Activated CD8-positive, alpha-beta memory T cell treated with anti-CD3 and anti-CD28 coated beads for 24 hours (primary cell): ENCODE data around the gene AGPAT3.
A peak's percentile ranks its signal among the peaks of the same experiment; 100 is the strongest.

Experiments
- DNase-seq: peaks from one replicate; pipeline ENCODE4 v3.0.0-alpha.2; 2020

The AGPAT3 gene

DNA sequence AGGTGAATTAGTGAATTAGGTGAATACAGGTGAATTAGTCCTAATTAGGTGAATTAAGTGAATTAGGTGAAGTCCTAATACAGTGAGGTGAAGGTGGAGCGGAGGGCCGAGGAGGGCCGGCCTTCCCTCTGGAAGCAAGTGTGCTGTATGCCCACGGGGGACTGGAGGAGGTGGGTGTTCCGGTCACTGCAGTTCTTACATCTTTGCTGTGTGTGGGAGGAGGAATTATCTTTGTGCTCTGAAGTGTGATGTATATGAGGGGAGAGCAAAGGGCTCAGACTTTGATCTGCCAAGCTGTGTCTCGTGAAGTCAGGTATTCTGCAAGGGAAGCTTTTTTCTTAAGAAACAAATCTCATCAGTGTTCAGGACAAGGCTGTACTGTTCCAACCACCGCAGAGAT lies 45.4 kb downstream of the AGPAT3 start:
- DNase-seq: no peak

DNA sequence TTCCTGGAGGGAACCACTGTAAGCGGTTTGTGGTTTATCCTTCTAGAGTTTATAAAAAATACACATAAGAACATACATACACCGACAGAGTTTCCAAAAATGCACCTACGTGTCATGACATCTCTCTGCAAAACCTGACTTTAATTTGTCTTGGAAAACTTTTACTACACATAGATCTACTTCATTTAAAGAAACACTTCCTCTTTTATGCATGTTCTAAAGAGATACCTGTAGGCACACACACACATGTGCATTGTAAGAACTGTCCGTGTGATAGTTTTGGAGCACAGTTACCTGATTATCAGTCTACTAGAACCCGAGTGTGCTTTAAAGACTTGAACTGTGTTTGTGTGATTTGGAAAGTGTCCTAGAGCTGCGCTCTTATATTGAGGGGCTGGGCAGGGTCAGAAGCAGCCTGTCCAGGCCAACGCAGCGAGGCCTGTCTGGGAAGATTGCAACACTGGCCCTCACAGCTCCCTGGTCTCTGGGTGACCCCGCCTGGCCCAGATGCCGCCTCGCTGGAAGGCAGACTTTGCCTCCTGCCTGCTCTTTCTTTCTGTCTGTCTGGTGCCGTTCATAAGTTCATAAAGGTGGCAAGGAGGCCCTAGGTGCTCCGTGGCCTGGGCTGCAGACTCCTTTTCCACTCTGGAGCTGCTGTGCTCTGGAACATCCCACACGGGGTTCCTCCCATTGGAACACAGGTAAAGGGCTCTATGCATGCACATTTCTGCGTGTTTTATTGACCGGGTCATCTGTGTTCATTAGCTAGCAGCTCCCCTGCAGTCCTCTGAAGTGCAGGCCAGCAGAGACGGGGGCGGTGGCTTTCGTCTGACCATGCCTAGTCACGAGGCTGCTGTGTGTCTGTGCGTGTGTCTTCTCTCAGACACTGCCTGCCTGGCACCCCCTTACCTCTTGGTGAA lies 46.3 kb downstream of the AGPAT3 start:
- DNase-seq: no peak

DNA sequence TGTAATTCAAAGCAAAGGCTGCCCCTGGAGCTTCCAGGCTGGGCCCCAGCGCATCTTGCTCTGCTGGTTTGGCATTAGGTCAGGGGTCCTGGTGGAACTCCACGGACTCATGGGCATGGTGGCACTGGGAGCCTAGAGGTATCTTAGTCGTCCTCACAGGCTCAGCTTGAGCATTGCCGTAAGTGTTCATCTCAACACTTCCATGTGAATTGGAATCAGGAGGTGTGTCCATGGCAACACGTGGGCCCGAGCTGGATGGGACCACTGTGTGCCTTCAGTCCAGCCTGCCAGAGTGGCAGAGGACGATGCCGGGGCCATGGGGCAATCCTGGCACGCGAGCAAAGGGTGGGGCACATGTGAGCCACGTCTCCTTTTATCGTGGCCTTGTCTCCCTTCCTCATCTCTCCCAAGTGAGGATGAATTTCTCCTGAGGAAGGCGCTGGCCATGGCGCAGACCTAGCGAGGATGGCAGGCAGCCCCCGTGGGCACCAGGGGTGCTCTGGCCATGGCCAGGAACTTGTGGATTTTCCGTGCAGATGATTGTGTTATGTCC lies 47.0 kb downstream of the AGPAT3 start:
- DNase-seq: no peak

DNA sequence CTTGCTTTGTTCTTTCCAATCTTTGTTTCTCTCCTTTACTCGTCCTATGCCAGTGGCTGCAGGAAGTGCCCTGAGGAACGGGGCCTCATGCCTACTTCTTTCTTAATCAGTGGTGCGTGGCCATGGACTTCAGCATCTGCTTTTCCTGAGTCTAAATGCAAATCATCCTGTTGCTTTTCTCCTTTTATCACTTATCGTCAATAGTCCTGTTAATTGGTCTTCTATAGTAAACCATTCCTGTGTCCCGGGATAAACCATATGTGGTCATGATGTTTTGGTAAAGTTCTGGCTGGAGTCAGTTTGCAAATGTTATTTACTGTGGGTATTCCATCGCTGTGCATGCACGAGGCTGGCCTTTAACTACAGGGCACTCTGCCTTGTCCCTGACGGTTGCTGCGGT lies 47.5 kb downstream of the AGPAT3 start:
- no peak for DNase-seq

DNA sequence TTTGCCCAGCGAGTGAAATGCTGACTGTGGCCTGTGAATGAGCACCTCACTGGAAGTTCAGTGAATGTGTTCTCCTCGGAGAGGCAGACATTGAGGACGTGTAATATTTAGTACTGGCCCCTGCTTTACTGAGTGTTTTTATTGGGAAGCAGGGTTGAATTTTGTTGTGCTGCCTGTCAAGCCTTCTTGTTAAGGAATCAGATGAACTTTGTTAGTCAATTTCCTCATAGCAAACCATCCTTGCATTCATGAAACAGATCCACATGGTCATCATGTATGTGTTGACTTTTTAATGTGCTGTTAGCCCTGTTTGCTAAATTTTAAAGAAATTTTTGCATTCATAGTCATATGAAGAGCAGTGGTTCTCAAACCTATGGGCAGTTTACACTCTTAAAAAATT lies 47.9 kb downstream of the AGPAT3 start:
- DNase-seq: no peak

DNA sequence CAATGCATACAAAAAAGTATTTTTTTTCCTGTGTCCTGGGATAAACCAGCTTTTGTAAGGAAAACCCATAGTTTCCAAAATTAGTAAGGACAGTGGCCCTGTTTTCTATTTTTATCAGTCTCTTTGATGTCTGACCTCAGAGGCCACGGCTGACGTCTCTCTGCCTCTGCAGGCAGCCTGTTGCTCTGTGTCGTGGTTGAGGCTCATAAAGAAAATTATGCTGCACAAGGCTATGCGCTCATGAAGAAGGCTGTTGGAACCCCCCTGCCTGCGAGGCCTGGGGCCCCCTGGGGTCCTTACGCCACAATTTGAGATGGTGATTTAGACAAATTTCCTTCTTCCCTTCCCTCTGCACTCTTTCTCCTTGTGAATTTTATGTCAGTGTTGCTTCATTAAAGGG lies 48.9 kb downstream of the AGPAT3 start:
- no peak for DNase-seq

DNA sequence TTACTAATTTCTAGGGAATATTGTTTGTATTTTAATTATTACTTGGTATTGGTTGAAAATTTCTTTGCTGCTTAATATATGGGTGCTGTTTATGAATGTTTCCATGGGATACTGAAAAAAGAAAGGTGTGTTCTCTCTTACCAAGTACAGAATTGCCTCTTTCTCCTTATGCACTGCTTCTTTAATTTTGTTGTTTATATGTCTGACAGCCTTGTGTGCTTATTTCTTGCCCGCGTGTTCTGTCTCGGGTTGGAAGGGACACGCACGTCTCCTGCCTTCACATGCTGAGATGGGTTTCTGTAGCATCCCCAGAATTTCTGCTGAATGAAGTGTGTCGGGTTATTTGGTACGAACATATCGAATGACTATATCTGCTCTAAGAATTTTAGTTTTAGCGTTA lies 51.1 kb downstream of the AGPAT3 start:
- no peak for DNase-seq

DNA sequence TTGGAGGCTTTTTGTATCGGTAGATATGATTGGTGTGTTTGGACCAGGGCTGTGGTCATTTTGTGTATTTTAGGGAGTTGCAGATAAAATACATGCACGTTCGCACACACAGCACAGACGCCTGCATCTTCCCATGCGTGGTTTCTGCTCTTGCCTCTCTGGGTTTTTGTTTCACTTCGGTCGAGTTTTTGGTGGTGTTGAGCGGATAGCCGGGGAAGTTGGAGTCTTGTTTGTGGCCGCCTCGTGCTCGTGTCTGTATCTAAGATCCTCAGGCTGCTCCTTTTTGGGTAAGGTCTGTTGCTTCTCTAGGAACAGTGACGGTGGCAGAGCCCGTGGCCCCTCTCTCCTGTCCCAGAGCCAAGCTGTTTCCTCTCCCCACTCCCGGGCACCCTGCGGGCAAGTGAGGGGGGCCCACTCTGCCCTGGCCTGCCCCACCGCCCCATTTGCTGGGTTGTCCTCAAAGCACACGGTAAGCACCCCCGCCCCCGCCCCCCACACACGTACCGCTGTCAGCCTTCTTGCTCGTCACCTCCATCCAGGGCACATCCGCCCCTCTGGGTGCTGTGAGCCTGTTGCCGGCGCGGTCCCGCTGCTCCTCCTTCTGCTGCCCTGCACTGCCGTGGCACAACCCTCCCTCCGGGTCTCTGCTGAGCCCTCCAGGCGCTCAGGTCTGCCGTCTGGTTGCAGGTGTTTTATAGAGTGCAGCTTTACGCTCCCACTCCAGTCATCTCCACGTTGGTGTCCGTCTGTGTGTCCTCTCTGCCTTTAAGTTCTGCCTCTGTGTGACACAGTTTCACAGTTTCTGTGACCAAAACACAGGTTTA lies 51.9 kb downstream of the AGPAT3 start:
- peak; percentile 81 for DNase-seq

DNA sequence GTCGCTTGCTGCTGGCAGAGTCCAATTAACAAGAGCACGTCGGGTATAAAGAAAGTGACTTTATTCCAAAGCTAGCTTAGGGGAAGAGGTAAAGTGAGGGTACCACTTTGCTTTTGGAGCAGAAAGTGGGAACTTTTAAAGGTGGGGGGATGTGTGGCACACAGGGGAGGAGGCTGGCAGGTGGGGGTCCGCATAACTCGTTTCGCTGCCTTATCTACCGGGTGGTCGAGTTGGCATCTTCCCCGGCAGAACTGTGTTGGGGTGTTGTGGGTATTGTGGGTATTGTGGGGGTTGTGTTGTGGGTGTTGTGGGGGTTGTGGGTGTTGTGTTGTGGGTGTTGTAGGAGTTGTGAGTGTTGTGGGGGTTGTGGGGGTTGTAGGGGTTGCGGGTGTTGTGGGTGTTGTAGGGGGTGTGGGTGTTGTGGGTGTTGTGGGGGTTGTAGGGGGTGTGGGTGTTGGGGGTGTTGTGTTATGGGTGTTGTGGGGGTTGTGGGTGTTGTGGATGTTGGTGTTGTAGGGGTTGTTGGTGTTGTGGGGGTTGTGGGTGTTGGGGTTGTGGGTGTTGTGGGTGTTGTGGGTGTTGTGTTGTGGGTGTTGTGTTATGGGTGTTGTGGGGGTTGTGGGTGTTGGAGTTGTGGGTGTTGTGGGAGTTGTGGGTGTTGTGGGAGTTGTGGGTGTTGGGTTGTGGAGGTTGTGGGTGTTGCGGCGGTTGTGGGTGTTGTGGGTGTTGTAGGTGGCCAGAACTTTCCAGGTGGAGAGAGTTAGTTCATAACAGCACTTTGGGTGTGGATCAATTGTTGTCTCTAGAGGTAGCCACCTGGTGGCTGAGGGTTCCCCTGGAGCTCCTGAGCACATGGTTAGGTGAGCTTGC lies 52.7 kb downstream of the AGPAT3 start:
- DNase-seq: peak; percentile 73

DNA sequence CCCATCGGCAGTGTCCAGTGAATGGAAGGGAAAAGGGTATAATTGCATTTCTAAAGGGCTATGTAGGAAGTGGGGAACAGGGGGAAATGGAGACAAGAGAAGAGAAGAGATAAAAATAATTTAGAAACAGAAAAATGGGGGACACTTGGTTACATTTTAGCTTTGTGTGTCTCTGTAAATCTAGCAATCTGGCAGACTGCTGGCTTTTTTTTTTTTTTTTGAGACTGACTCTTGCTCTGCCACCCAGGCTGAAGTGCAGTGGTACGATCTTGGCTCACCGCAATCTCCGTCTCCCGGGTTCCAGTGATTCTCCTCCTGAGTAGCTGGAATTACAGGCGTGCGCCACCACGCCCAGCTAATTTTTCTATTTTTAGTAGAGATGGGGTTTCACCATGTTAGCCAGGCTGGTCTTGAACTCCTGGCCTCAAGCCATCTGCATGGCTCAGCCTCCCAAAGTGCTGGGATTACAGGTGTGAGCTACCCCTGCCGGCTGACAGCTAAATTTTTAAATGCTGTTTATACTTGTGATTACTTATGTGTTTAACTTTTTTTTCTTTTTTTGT lies 53.4 kb downstream of the AGPAT3 start:
- DNase-seq: no peak

DNA sequence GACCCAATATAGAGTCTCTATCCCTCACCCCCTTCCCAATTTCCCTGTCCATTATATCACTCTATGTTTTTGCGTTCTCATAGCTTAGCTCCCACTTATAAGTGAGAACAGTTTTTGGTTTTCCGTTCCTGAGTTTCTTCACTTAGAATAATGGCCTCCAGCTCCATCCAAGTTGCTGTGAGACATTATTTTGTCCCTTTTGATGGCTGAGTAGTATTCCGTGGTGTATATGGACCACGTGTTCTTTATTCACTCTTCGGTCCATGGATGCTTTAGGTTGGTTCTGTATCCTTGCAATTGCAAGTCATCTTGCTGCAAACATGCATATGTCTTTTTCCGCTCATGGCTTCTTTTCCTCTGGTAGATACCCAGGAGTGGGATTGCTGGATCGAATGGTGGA lies 54.3 kb downstream of the AGPAT3 start:
- DNase-seq: no peak

DNA sequence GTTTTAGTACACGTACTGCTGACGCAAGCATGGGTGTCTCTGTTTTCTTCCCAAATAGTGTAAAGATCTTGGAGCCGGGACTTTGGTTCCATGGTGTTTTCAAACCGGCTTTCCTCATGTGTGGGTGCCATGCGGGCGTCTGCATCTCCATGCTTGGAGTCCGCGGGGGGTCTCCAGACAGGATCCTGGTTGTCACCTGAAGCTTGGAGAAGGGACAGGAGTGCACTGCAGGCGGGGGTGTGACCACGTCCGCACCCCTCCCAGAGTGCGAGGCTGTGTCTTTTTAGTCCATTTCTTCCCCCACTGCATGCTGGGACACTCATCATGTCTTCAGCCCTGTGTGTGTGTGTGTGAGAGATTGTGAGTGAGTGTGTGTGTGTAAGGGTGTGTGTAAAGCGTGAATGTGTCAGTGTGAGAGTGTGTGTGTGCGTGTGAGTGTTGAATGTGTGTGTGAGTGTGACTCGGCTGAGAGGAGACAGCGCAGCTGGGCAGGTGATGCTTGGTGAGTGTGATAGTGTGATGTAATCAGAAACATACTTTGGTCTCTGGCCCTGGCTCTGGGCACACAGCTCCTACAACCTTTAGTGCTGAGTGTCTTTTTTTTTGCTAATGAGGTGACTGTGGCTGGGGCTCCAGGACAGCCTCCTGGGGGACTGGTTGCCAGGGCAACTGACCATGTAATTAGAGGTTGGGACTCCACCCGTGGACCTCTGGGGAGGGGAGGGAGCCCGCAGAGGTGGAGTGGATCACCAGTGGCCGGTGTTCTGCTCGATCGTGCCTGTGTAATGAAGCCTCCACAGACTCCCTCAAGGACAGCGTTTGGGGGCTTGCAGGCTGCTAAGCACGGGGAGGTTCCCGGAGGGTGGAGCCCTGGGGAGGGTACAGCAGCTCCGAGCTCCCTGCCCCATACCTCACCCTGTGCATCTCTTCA lies 55.1 kb downstream of the AGPAT3 start:
- no peak for DNase-seq

DNA sequence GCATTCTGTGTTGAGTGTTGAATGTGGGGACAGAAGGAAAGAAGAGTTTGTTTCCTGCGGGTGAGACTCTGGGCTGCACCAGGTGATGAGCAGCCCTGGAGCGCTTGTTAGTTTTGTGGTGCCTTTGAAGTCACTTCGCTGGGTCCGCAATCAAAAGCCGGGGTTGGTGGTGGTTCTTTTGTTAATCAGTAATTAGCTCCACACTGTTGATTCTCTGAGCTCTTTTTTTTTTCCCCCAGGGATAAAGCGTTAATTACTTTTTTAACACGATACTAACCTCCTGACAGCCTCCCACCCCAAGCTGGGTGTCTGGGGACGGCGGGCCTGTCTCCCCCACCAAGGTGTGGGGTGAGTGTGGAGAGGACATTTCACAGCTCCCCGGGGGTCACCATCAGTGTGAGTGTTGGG lies 56.6 kb downstream of the AGPAT3 start:
- DNase-seq: no peak

DNA sequence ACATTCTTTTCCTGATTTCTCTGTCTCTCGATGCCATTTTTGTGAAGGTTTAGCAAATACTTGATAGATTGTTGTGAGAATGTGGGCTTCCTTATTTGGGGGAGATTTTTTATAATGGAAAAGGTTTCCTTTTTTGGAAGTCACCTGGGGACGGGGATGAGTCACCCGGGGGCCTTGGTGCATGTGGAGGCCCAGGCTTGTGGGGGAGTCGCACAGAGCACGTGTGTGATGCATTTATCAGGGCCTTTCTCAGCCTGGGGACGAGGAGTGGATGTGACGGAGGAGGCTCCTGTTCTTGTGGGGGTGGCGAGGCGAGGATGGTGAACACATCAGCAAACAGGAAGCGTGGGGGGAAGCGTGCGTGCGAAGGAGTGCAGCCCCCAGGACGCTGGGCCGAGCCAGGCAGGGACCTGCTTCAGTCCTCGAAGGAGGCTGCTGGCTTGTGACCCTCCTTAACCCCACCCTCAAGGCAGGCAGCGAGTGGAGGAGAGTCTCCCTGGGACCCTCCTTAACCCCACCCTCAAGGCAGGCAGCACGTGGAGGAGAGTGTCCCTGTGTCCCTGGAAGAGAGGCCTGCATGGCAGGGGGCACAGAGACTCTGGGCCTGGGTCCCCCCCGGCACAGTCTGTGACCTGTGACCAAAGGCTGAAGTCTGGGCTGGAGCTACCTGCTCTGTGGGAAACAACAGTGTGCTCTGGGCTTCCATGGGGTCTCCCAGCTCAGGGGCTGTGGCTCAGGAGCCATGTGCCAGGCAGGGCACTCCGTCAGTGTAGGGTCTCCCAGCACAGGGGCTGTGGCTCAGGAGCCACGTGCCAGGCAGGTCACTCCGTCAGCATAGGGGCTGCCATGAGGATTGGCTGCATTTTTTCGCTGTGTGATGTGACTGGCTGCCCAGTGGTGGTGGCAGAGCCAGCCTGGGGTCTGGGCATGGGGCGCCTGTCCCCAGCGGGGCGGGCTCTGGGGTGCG lies 57.2 kb downstream of the AGPAT3 start:
- peak; percentile 83 for DNase-seq

DNA sequence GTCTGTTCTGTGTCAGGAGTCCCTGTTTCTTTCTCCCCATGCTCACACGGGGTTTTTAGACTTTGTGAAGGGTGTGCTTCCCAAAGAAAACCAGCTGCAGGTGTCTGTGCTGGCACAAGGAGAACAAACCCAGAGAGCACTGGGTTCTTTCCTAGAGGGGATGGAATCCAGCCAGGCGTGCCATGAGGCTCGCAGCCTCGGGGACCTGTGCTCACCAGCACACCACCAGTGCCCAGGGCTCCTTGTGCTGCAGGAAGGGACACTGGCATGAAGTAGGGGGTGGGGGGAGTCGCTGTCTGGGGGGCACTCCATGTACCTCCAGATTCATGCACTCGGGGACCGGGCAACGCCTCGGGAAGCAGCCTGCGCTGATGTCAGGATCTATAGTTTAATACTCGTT lies 57.9 kb downstream of the AGPAT3 start:
- no peak for DNase-seq

DNA sequence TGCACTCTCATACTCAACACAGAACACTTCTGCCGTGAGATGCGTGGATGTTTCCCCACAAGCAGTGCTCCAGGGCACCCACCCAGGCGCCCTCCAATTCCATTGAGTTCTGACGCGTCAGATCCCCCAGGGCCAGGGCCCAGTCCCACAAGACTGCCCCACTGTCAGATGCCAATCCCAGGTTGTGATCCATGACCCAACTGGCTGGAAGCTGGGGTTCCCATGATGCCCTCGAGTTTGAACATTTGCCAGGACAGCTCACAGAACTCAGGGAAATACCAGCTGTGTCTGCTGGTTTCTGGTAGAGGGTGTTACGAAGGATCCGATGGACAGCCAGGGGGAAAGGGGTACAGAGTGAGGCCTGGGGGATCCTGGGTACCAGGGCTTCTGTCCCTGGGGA lies 58.4 kb downstream of the AGPAT3 start:
- DNase-seq: no peak

DNA sequence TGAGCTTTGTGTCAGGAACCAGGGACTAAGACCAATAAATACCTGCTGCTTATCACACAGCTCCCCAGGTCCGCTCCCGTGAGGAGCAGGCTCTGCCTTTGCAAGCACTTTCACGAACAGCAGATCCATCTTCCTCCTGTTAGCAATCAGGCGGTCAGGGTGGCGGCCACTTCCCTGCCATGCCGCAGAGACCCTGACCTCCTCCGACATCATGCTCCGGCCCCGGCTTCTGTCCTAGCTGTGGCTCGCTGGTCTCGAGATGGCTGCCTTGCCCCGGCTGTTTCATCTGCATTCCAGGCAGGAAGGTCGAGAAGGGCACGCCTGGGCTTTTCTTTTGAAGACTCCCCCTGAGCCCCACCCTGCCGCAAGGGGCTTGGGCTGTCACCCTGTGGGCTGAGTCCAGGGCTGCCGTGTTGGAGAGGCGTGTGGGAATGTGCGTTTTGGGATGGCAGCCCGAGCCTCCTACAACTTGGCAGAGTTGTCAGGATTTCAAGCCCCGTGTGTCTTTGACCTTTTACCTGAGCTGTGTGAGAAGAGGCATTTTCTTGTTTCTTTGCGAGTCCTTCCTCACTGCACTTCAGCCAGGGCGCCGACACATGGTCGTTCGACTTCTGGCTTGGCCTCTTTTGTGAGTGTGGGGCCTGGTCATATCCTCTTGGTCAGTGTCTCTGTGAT lies 59.5 kb downstream of the AGPAT3 start:
- DNase-seq: no peak

DNA sequence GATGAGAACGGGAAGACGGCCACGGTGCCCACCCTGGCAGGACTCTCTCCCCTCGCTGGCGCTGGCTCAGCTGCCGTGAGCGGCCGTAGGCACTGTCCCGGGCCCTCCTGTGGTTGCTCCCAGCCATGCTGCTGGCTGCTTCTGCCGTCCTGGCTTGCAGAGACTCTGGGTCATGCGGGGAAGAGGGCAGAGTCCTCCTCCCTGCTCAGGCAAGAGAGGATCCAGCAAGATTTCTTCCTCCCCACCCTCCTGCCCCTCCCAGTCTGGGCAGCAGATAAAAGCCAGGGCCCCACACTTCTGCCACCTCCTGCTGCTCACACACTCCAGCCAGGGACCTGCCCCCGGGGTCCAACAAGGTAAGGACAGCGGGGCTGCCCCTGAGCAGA lies 60.1 kb downstream of the AGPAT3 start:
- no peak for DNase-seq

DNA sequence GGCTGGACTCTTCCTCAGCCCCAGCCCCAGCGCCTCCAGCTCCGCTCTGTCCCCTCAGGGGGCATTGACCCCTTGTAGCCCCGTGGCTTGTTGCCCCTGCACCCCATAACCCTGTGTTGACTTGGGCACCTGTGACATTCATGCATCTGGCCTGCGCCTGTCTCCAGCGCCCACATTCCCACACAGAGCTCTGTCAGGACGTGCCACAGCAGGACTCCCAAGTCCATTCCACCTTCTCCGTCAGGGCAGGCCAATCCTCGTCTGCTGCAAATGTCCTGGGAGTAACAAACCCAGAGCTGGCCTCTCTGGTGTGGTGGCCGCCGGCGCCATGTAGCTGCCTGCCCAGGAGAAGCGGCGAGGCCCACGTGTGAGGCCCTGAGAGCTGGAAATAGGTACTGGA lies 60.6 kb downstream of the AGPAT3 start:
- DNase-seq: no peak

DNA sequence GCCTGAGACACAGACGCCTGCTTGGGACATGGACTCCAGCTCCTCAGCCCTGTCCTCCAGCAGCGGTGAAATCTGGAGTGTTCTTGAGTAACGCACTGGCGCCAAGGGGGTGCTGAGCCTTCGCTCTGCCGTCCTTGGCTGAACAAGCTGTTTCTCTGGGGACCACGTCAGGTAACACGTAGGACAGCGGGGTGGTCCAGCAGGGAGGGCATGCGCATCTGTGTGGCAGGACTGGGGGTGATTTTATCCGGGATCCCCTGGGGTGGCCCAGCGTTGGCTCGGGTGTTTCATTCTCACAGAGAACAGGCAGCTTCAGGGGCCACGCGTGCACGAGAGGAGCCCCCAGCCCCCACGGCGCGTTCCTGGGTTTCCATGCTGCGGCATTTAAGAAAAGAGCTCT lies 61.2 kb downstream of the AGPAT3 start:
- no peak for DNase-seq
